ENCODE measurements around the gene NECTIN2.
"Not testable (repeated sequence)": the region's sequence is repeated elsewhere in the genome, so short reads cannot be mapped to it uniquely, and the experiment has no call there.

NECTIN2 gene

DNA sequence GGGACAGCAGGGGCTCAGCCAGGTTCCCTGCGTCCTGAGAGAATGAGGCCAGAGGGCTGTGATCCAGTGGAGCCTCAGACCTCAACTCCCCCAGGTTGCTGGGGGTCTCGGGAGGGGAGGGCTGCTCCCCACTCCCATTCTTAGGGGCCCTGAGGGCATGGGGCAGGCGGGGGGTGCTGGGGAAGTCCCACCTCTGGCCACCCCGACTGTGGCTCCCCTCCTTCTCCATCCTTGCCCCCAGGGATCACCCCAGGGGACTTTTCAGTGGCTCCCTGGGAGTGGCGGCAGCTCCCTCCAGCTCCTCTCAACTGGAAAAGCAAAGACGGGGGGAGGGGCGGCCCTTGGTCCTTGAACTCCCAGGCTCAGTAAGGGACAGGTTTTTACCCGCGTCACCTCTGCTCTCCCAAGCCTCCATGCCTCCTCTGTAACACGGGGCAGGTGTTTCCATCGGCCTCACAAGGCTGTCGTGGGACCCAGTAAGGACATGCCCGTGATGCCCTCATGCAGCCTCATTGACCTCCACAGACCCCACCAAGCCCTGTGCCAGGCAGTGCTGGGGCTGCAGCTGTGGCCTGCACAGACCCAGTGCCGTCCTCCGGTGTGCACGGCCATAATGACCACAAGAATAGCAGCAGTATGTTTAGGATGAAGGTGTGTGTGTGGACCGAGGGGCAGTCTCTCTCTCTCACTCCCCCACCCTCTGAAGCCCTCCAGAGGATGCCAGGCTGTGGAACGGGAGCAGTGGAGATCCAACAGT lies 33.4 kb downstream of the NECTIN2 start:
- no peaks in the 10 kb centered on the region for H3K9me3 ChIP-seq (ENCODE audit: low read depth, low read length)
- no peak overlapping the region for H3K4me3 ChIP-seq
- no peak overlapping the region for H3K27ac ChIP-seq
- TF ChIP-seq POLR2AphosphoS5 (IDR thresholded peaks at IDR 0.05; ENCODE audit: borderline replicate concordance, low read depth, low read length) (no peak), FOXP2 (optimal IDR thresholded peaks at IDR 0.05; ENCODE audit: control extremely low read depth, extremely low read length, insufficient read depth) (no peak), EZH2 (IDR thresholded peaks at IDR 0.05) (no peak)
- H3K36me3 ChIP-seq (ENCODE audit: insufficient read depth, low read length): peaks cover 9% of the 10 kb centered on the region; the same call in 1 of the 2 replicates
- H3K9ac ChIP-seq (ENCODE audit: insufficient read length): no peak overlapping the region
- no peak for DNase-seq (ENCODE audit: low read depth, low spot score)

DNA sequence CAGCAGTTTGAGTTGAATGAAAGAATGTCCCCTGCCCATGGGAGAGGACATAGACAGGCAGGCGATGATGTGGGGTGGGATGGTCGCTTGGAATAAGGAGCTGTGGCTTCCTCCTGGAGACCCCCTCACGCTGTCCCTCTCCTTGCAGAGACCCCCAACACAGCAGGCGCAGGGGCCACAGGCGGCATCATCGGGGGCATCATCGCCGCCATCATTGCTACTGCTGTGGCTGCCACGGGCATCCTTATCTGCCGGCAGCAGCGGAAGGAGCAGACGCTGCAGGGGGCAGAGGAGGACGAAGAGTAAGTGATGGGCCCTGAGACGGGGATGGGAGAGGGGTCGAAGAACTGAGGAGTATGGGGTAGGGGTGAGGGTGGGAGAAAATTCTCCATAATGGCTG lies 36.0 kb downstream of the NECTIN2 start:
- TF ChIP-seq POLR2AphosphoS5 (IDR thresholded peaks at IDR 0.05; ENCODE audit: borderline replicate concordance, low read depth, low read length) (no peak), EZH2 (IDR thresholded peaks at IDR 0.05) (no peak), FOXP2 (optimal IDR thresholded peaks at IDR 0.05; ENCODE audit: control extremely low read depth, extremely low read length, insufficient read depth) (no peak)

DNA sequence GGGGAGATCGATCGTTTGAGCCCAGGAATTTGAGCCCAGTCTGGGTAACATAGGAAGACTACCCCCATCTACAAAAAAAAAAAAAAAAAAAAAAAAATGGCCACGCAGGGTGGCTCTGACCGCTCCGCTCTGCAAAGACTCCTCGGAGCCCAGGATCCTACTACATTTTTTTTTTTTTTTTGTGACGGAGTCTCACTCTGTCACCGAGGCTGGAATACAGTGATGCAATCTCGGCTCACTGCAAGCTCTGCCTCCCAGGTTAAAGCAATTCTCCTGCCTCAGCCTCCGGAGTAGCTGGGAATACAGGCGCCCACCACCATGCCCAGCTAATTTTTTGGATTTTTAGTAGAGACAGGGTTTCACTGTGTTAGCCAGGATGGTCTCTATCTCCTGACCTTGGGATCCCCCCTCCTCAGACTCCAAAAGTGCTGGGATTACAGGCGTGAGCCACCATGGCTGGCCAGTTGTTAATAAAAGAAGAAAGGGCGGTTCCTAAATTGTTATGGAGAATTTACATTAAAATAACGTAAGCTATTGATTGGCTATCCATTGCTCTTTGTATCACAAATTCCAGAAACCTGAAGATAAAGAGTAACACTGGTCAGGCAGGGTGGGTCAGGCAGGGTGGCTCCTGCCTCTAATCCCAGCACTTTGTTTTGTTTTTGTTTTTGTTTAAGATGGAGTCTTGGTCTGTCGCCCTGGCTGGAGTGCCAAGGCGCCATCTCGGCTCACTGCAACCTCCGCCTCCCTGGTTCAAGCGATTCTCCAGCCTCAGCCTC lies 36.7 kb downstream of the NECTIN2 start:
- DNase-seq (ENCODE audit: low read depth, low spot score); H3K4me3 ChIP-seq; H3K27ac ChIP-seq; H3K9ac ChIP-seq (ENCODE audit: insufficient read length); H3K9me3 ChIP-seq (ENCODE audit: low read depth, low read length); H3K36me3 ChIP-seq (ENCODE audit: insufficient read depth, low read length): not testable (repeated sequence)

More for the DNA sequence above, 36.0 kb downstream of the NECTIN2 start:
- H3K9ac ChIP-seq (ENCODE audit: insufficient read length): no peak overlapping the region
- no peak overlapping the region for H3K4me3 ChIP-seq
- H3K27ac ChIP-seq: no peak overlapping the region
- no peak for DNase-seq (ENCODE audit: low read depth, low spot score)
- no peaks in the 10 kb centered on the region for H3K9me3 ChIP-seq (ENCODE audit: low read depth, low read length)
- no peaks in the 10 kb centered on the region; the same call in 1 of the 2 replicates for H3K36me3 ChIP-seq (ENCODE audit: insufficient read depth, low read length)

DNA sequence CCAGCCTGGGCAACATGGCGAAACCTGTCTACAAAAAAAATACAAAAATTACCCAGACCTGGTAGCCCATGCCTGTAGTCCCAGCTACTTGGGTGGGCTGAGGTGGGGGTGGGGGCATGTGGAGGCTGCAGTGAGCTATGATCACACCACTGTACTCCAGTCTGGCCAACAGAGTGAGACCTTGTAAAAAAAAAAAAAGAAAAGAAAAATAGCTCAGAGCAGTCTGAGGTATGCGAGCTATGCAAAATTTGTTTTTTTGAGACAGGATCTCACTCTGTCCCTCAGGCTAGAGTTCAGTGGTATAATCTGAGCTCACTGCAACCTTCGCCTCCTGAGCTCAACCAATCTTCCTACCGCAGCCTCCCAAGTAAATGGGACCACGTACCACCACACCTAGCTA lies 37.8 kb downstream of the NECTIN2 start:
- no peak for TF ChIP-seq POLR2AphosphoS5 (IDR thresholded peaks at IDR 0.05; ENCODE audit: borderline replicate concordance, low read depth, low read length)
- no peak for TF ChIP-seq FOXP2 (optimal IDR thresholded peaks at IDR 0.05; ENCODE audit: control extremely low read depth, extremely low read length, insufficient read depth)
- no peak for TF ChIP-seq EZH2 (IDR thresholded peaks at IDR 0.05)
- H3K27ac ChIP-seq: no peak overlapping the region
- no peaks in the 10 kb centered on the region for H3K9me3 ChIP-seq (ENCODE audit: low read depth, low read length)
- H3K36me3 ChIP-seq (ENCODE audit: insufficient read depth, low read length): no peaks in the 10 kb centered on the region; the same call in 1 of the 2 replicates
- no peak for DNase-seq (ENCODE audit: low read depth, low spot score)
- H3K4me3 ChIP-seq: no peak overlapping the region
- no peak overlapping the region for H3K9ac ChIP-seq (ENCODE audit: insufficient read length)

DNA sequence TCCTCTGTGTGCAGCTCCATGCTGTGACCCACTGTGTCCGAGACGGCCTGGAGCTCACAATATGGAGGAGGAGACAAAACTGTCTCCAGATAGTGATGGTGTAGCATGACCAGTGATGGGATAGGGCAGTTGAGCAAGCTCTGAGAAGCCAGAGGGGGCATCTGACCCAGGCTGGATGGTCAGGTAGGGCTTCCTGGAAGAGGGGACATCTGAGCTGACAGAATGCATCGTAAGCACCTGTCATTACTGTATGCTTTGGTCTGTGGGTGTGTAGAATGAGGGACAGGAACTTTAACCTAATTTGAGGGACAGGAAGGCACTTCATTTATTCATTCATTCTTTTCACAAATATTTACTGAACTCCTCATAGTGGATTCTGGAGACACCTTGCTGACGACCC lies 38.5 kb downstream of the NECTIN2 start:
- Histone ChIP-seq H3K9me3 (ENCODE audit: low read depth, low read length) (no peaks in the 10 kb centered on the region), H3K9ac (ENCODE audit: insufficient read length) (no peak overlapping the region), H3K36me3 (ENCODE audit: insufficient read depth, low read length) (no peaks in the 10 kb centered on the region), H3K27ac (no peak overlapping the region), H3K4me3 (no peak overlapping the region)
- TF ChIP-seq EZH2 (IDR thresholded peaks at IDR 0.05) (no peak), FOXP2 (optimal IDR thresholded peaks at IDR 0.05; ENCODE audit: control extremely low read depth, extremely low read length, insufficient read depth) (no peak), POLR2AphosphoS5 (IDR thresholded peaks at IDR 0.05; ENCODE audit: borderline replicate concordance, low read depth, low read length) (no peak)
- DNase-seq (ENCODE audit: low read depth, low spot score): no peak

DNA sequence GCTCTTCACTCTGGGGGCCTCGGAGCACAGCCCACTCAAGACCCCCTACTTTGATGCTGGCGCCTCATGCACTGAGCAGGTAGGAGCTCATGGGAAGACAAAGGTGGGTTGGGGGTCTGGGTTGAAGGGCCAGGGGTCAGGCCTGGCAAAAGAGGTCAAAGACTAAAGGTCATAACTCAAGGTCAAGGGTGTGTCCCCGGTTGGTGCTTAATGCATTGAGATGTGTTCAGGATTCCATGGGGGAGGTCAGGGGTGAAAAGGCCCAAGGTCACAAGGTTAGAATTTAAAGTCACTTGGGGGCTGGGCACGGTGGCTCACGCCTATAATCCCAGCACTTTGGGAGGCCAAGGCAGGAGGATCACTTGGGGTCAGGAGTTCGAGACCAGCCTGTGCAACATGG lies 40.0 kb downstream of the NECTIN2 start:
- no peak for DNase-seq (ENCODE audit: low read depth, low spot score)
- H3K9me3 ChIP-seq (ENCODE audit: low read depth, low read length): no peaks in the 10 kb centered on the region
- H3K4me3 ChIP-seq: no peak overlapping the region
- no peak overlapping the region for H3K9ac ChIP-seq (ENCODE audit: insufficient read length)
- H3K36me3 ChIP-seq (ENCODE audit: insufficient read depth, low read length): no peaks in the 10 kb centered on the region
- TF ChIP-seq POLR2AphosphoS5 (IDR thresholded peaks at IDR 0.05; ENCODE audit: borderline replicate concordance, low read depth, low read length) (no peak), EZH2 (IDR thresholded peaks at IDR 0.05) (no peak), FOXP2 (optimal IDR thresholded peaks at IDR 0.05; ENCODE audit: control extremely low read depth, extremely low read length, insufficient read depth) (no peak)
- H3K27ac ChIP-seq: no peak overlapping the region

DNA sequence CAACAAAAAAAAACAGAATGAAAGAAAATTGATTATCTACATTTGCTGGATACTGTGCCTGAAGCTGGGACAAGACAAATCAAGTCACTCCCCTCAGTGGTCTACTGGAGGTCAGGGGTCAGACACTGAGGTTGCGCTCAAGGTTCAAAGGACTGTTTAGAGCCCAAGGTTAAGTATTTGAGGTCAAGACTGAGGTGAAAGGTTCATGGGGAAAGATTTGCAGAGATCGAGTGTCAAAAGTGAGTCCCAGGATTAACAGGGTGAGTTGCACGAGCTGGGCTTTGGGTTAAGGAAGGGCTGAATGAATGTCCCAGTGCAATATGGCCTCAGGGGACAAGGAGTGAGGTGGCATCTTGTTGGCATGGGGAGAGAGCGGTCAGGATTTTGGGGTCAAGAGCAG lies 41.6 kb downstream of the NECTIN2 start:
- no peaks in the 10 kb centered on the region for H3K9me3 ChIP-seq (ENCODE audit: low read depth, low read length)
- H3K36me3 ChIP-seq (ENCODE audit: insufficient read depth, low read length): peaks cover 5% of the 10 kb centered on the region
- DNase-seq (ENCODE audit: low read depth, low spot score): no peak
- H3K27ac ChIP-seq: no peak overlapping the region
- H3K4me3 ChIP-seq: no peak overlapping the region
- no peak for TF ChIP-seq EZH2 (IDR thresholded peaks at IDR 0.05)
- no peak overlapping the region for H3K9ac ChIP-seq (ENCODE audit: insufficient read length)

DNA sequence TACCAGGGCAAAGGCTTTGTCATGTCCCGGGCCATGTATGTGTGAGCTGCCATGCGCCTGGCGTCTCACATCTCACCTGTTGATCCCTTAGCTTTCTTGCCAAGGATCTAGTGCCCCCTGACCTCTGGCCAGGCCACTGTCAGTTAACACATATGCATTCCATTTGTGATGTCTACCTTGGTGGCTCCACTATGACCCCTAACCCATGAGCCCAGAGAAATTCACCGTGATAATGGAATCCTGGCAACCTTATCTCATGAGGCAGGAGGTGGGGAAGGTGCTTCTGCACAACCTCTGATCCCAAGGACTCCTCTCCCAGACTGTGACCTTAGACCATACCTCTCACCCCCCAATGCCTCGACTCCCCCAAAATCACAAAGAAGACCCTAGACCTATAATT lies 42.2 kb downstream of the NECTIN2 start:
- not testable (repeated sequence) for H3K27ac ChIP-seq; DNase-seq (ENCODE audit: low read depth, low spot score); H3K9ac ChIP-seq (ENCODE audit: insufficient read length); H3K4me3 ChIP-seq; H3K9me3 ChIP-seq (ENCODE audit: low read depth, low read length)
- peaks cover 12% of the 10 kb centered on the region for H3K36me3 ChIP-seq (ENCODE audit: insufficient read depth, low read length)

DNA sequence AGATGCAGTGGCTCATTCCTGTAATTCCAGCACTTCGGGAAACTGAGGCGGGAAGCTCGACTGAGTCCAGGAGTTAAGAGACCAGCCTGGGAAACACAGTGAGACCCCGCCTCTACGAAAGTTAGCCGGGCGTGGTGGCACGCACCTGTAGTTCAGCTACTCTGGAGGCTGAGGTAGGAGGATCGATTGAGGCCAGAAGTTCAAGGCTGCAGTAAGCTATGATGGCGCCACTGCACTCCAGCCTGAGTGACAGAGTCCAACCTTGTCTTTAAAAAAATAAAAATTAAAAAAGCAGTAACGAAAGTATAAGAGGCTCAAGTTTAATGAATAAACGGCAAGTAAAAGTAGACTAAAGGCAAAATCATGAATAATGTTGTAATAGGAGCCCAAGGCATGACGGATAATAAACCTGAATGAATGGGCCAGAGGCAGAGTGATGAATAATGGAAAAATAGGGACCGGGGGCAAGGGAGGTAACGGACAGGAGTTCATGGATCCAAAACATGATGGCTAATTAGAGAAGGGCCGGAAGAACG lies 43.8 kb downstream of the NECTIN2 start:
- Histone ChIP-seq H3K27ac (peak overlapping the region; percentile 96), H3K36me3 (ENCODE audit: insufficient read depth, low read length) (peaks cover 26% of the 10 kb centered on the region), H3K4me3 (peak overlapping the region; percentile 79), H3K9me3 (ENCODE audit: low read depth, low read length) (no peaks in the 10 kb centered on the region), H3K9ac (ENCODE audit: insufficient read length) (peak overlapping the region; percentile 78)
- no peak for DNase-seq (ENCODE audit: low read depth, low spot score)
- TF ChIP-seq POLR2AphosphoS5 (IDR thresholded peaks at IDR 0.05; ENCODE audit: borderline replicate concordance, low read depth, low read length): no peak
- no peak for TF ChIP-seq FOXP2 (optimal IDR thresholded peaks at IDR 0.05; ENCODE audit: control extremely low read depth, extremely low read length, insufficient read depth)
- no peak for TF ChIP-seq EZH2 (IDR thresholded peaks at IDR 0.05)

All from SK-N-MC (cell line).